Esophagus squamous epithelium (tissue), 4 donors: ENCODE results near the gene ROPN1L.

ENCODE experiments used
- POLR2A ChIP-seq, 4 donors: fragments of 450-650 bp; IDR thresholded peaks; one replicate each; pipeline ENCODE4 v1.6.1; 2017; ENCODE audit warnings: antibody characterized with exemption in 4 of 4, mild to moderate bottlenecking in 4 of 4, moderate library complexity in 3 of 4
- TF ChIP-seq, protein P1 (sequence below), 6 experiments: fragments of 450-650 bp in 4 of 6; fragments of 200-600 bp in 2 of 6; sonication (generic) in 2 of 6; IDR thresholded peaks; one replicate each; pipeline ENCODE4 v1.5.1; 2016 to 2019; ENCODE audit warnings: antibody characterized with exemption in 6 of 6, mild to moderate bottlenecking in 4 of 6, moderate library complexity in 4 of 6

- TF ChIP-seq, protein P1, sequence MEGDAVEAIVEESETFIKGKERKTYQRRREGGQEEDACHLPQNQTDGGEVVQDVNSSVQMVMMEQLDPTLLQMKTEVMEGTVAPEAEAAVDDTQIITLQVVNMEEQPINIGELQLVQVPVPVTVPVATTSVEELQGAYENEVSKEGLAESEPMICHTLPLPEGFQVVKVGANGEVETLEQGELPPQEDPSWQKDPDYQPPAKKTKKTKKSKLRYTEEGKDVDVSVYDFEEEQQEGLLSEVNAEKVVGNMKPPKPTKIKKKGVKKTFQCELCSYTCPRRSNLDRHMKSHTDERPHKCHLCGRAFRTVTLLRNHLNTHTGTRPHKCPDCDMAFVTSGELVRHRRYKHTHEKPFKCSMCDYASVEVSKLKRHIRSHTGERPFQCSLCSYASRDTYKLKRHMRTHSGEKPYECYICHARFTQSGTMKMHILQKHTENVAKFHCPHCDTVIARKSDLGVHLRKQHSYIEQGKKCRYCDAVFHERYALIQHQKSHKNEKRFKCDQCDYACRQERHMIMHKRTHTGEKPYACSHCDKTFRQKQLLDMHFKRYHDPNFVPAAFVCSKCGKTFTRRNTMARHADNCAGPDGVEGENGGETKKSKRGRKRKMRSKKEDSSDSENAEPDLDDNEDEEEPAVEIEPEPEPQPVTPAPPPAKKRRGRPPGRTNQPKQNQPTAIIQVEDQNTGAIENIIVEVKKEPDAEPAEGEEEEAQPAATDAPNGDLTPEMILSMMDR (IDR thresholded peaks at IDR 0.05) = no peak
- no peak for TF ChIP-seq POLR2A (IDR thresholded peaks at IDR 0.05)
These were observed 10.3 kb upstream of the ROPN1L start for GRCh38 chr5:10431415-10431814.
